ENCODE results near the gene CPN1.

GRCh38 chr10:100065084-100065660 lies 16.5 kb downstream of the CPN1 start:
- TF ChIP-seq POLR2A (IDR thresholded peaks at IDR 0.05; ENCODE audit: borderline replicate concordance, extremely low read depth, insufficient read depth, insufficient read length) (no peak), CTCF (IDR thresholded peaks at IDR 0.05 in 2 of 3, conservative IDR thresholded peaks at IDR 0.05 in 1 of 3; ENCODE audit: borderline replicate concordance in 1 of 3, insufficient read depth in 1 of 3, low read depth in 2 of 3, low read length in 2 of 3) (no peak), CEBPB (IDR thresholded peaks at IDR 0.05; ENCODE audit: low read depth) (no peak), EZH2 (IDR thresholded peaks at IDR 0.05) (no peak), ZNF274 (IDR thresholded peaks at IDR 0.05; ENCODE audit: low read depth, low read length) (no peak), POLR2AphosphoS5 (IDR thresholded peaks at IDR 0.05; ENCODE audit: low read depth, low read length) (no peak), ELF1 (IDR thresholded peaks at IDR 0.05; ENCODE audit: borderline replicate concordance, low read depth) (no peak), ZBTB33 (IDR thresholded peaks at IDR 0.05; ENCODE audit: extremely low read depth, insufficient replicate concordance, low read length) (no peak), SRF (IDR thresholded peaks at IDR 0.05; ENCODE audit: low read depth) (no peak), RAD21 (IDR thresholded peaks at IDR 0.05; ENCODE audit: low read depth) (no peak), SIN3A (IDR thresholded peaks at IDR 0.05; ENCODE audit: low read depth) (no peak), EGR1 (IDR thresholded peaks at IDR 0.05; ENCODE audit: low read depth) (no peak)
- TF ChIP-seq, protein P1, sequence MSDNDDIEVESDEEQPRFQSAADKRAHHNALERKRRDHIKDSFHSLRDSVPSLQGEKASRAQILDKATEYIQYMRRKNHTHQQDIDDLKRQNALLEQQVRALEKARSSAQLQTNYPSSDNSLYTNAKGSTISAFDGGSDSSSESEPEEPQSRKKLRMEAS (IDR thresholded peaks at IDR 0.05): no peak
- TF ChIP-seq, protein P2, sequence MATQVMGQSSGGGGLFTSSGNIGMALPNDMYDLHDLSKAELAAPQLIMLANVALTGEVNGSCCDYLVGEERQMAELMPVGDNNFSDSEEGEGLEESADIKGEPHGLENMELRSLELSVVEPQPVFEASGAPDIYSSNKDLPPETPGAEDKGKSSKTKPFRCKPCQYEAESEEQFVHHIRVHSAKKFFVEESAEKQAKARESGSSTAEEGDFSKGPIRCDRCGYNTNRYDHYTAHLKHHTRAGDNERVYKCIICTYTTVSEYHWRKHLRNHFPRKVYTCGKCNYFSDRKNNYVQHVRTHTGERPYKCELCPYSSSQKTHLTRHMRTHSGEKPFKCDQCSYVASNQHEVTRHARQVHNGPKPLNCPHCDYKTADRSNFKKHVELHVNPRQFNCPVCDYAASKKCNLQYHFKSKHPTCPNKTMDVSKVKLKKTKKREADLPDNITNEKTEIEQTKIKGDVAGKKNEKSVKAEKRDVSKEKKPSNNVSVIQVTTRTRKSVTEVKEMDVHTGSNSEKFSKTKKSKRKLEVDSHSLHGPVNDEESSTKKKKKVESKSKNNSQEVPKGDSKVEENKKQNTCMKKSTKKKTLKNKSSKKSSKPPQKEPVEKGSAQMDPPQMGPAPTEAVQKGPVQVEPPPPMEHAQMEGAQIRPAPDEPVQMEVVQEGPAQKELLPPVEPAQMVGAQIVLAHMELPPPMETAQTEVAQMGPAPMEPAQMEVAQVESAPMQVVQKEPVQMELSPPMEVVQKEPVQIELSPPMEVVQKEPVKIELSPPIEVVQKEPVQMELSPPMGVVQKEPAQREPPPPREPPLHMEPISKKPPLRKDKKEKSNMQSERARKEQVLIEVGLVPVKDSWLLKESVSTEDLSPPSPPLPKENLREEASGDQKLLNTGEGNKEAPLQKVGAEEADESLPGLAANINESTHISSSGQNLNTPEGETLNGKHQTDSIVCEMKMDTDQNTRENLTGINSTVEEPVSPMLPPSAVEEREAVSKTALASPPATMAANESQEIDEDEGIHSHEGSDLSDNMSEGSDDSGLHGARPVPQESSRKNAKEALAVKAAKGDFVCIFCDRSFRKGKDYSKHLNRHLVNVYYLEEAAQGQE (IDR thresholded peaks at IDR 0.05; ENCODE audit: low read depth): no peak
